ENCODE measurements around the gene KAT2A.

KAT2A gene

DNA sequence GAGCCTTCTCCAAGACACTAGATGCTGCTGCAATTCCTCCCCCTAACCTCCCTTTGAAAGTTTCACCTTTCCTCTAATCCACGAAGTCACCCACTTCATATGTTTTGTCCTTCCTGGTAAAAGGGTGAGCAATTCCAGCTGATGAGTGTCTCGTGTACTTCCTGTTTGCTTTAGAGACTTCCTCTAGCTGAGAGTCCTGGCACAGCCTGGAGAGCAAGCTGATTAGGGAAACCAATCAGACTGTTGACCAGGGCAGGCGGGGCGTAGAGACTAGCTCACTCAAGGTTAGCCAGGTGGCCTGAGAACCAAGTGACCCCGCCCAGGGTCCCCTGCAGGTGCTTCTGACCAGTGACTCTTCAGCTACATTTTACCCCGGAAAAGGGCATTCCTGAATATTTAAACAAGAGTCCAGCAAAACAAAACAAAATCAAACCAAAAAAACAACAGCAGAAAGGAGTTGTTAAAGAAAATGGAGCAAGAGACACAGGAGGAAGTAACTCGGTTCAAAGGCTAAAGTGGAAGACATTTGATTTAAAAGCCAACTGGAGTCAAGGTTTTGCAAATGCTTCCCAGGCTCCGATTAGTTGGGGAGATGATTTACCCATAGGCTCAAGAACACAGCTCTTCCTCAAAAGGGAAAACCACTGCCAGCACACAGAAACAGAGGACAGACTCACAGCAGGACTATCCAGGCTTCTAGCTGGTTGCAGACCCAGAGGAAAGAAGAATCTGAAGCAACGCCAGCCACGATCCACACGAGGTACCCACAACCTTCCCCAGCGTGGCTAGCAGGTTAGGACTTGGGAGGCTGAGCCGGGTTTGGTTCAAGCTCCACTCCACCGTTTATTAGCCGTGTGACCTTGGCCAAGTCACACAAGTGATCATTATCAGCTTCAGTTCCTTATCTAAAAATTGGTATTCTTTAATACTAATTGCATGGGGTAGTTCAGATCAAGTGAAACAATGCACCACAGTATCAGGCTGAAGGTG lies 14.8 kb upstream of the KAT2A start:
- no peak for DNase-seq (ENCODE audit: low read depth)

DNA sequence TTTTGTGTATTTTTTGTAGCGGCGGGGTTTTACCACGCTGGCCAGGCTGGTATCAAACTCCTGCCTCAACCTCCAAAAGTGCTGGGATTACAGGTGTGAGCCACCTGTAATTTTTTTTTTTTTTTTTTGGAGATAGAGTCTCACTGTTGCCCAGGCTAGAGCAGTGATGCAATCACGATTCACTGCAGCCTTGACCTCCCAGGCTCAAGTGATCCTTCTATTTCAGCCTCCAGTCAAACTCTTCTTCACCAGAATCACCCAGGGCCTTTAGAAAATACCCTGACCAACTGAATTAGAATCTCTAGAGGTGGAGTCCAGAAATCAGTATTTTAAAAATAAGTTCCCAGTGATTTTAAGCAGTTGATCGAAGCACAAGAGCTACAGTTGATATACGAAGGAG lies 14.0 kb upstream of the KAT2A start:
- DNase-seq (ENCODE audit: low read depth), result no peak

DNA sequence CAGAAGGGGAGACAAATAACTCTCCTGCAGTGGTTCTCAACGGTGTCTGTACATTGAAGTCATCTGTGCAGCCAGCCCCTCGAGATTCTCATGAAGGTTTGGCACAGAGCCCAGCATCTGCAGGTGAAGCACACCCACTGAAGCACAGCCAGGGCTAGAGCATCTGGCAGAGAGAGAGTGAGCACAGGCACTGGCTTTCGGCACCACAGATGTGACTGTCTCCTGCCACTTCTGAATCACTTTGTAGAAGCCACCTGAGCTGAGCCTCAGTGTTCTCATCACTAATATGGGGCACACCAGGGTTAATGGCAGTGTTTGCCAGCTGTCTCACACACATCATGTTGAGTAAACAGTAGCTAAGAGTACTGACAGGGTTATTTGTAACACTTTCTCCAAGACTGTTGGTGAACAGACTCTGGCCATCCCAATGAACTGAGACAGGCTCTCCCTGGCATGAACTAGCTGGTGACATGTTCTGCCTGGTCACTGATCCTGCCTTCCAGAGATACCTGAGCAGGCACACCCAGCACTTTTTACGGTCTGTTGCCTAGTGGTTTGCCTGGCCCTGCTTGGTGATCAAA lies 12.4 kb upstream of the KAT2A start:
- no peak for DNase-seq (ENCODE audit: low read depth)

DNA sequence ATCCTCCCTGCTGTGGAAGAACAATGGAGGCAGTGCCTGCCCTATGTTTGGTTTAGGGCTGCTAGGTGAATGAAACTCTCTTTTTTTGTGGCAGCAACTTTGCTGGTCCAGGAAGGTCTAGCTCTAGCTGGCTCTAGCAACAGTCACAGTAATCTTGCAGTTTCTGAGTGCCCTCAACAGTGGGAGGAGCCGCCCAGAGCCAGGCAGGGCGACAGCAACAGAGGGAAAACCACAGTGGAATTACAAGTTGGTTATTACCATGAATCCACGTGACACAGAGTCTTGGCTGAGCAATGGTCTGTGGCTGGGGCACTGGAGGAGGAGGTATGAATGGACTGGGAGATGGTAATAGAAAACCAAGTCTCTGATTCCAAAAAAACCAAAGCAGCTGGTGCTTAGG lies 11.8 kb upstream of the KAT2A start:
- no peak for DNase-seq (ENCODE audit: low read depth)

DNA sequence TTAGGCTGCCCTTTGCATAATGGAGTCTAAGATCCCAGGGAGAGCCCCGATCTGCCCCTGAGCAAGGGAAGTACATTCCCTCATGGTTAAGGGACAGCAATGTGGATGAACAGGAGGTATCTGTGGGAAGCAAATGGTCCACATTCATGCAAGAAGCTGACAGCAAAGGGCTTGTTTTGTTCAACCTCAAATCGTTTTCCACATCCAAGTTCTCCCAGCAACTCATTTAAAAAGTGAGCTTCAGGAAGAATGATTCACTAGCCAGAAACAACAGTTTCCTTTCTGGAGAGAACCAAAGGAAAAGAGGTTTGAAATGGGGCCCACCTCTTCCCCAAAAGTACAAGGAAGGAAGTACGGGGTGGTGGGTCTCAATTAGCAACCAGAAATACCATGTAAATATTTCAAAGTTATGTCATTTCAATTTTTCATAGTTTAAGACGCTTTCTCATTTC lies 10.8 kb upstream of the KAT2A start:
- no peak for DNase-seq (ENCODE audit: low read depth)

DNA sequence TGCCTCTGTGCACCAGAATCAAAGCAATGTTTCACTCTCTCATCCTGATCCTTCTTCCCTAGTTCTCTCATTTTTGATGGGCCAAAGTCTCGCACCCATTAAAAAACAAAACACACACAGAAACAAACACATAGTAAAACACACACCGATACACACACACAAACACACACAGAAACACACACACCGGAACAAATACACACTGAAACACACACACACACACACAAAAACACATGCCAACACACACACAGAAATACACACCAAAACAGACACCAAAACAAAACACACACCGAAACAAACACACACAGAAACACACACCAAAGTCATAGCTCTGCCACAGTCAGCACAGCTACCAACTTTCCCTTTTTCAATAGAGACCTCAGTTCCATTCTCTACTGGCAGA lies 10.1 kb upstream of the KAT2A start:
- no peak for DNase-seq (ENCODE audit: low read depth)

DNA sequence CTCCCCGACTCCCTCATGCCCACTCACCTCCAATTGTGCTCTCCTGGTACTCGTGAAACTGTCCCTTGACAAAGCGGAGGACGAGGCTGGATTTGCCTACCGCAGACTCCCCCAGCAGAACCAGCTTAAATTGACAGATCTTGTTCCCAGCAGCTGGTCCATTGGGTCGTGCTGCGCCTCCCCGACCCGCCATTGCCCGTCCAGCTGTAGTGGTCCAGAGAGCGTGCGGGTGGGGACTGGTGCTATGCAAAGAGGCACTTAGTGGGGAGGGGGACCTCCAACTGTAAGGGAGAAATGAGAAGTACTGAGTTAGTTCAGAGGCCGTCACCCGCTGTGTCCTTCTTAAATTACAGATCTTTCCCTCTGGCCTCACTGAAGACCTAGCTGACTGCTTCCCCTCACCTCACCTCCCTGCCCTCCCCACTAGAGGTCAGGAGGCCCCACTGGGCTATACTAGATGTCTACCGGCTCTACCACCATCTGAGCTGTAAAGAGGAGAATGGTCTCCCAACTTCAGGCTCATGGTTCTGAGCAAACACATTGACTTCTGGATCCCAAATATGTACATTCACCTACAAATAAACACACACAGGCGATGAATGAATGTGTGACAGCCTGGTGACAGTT lies 9.3 kb upstream of the KAT2A start:
- no peak for DNase-seq (ENCODE audit: low read depth)

DNA sequence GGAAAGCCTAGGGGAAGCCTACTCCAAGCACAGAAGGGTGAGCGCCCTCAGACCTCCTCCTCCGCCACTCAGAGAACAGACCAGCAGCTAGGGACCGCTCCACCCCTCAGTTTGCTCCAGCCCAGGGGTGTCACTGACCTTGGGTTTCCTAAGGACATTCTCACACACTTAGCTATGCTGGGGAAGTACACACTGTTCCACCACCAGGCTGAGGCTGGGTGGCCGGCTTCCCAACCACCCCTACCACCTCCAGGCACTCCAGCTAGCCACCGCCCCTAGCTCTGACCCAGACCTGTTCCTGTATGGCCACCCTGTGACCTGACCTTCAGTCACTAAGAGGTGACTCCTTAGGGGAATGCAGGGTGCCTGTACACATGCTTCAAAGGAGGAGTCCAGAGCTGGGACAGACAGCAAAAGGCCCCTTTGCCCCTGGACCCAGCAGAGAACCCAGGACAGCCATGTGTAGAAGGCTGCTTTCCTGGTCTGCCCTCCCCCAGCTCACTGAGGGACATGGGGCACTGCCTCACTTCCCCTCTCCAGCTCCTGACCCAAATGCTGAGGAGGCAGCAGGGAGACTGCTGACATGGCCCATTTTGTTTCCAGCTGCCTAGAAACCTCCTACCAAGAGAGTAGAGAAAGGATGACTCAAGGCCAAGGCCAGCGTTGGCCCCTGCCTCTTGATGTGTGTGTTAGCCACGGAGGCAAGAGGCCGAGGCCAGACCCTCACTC lies 8.1 kb upstream of the KAT2A start:
- no peak for DNase-seq (ENCODE audit: low read depth)

DNA sequence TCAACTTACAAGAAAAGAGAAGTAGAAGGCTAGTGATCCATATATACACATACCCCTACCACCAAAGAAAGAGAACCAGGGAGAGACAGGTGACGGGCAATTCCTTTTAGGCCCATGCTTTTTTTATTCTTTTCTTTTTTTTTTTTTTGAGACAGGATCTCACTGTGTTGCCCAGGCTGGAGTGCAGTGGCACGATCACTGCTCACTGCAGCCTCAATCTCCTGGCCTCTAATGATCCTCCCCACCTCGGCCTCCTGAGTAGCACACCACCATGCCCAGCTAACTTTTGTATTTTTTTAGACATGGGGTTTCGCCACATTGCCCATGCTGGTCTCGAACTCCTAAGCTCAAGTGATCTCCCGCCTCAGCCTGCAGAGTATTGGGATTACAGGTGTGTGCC lies 6.2 kb upstream of the KAT2A start:
- DNase-seq (ENCODE audit: low read depth), result no peak

DNA sequence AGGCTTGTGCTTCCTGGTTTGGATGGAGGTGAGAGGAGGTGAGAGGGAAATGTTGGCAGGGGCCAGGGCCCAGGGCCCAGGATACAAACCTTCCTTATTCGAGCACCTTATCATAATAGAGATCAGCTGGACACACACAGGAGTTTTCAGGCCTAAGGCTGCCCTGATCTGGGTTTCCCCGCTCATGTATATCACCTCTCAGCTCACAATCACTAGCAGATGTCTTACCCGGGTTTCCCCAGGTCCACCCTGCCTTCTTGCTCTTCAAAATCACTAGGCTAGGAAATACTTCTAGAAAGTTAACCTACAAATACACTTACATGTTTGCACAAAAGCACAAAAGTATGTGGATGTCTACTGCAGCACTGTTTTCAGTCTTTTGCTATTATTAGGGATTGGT lies 5.7 kb upstream of the KAT2A start:
- no peak for DNase-seq (ENCODE audit: low read depth)

DNA sequence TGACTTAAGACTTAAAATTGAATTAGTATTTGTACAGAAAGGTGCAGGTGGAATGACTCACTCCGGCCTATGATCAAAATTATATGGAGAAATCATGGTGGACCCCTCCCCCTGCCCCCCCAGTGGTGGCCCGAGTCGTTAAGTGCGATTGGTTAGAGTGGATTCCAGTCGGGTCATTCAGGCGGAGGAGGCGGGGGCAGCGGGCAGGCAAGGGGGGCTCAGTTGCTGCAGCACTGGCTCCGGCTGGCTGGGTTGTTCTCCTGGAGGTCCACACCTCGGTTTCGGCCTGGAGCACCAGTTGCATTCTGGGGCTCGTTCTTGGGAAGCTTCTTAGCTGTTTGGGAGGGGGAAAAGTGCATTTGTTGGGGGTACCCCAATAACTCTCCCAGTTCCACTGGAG lies 4.4 kb upstream of the KAT2A start:
- no peak for DNase-seq (ENCODE audit: low read depth)

DNA sequence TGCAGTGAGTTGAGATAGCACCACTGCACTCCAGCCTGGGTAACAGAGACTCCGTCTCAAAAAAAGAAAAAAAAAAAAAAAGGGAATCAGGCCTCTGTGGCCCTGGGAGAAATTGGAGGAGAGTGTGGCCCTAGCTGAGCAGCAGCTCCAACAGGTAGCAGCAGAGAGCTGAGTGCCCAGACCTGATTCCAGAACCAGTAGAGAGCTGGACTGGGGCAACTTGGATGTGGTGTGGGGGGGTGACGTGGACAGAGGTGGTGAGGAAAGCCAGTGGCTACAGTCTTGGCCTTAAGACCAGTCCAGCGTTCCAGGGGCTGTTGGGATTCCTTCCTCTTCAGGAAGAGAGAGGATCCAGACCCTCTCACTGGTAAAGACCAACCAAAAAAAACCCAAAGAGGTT lies 3.1 kb upstream of the KAT2A start:
- DNase-seq (ENCODE audit: low read depth), result no peak

DNA sequence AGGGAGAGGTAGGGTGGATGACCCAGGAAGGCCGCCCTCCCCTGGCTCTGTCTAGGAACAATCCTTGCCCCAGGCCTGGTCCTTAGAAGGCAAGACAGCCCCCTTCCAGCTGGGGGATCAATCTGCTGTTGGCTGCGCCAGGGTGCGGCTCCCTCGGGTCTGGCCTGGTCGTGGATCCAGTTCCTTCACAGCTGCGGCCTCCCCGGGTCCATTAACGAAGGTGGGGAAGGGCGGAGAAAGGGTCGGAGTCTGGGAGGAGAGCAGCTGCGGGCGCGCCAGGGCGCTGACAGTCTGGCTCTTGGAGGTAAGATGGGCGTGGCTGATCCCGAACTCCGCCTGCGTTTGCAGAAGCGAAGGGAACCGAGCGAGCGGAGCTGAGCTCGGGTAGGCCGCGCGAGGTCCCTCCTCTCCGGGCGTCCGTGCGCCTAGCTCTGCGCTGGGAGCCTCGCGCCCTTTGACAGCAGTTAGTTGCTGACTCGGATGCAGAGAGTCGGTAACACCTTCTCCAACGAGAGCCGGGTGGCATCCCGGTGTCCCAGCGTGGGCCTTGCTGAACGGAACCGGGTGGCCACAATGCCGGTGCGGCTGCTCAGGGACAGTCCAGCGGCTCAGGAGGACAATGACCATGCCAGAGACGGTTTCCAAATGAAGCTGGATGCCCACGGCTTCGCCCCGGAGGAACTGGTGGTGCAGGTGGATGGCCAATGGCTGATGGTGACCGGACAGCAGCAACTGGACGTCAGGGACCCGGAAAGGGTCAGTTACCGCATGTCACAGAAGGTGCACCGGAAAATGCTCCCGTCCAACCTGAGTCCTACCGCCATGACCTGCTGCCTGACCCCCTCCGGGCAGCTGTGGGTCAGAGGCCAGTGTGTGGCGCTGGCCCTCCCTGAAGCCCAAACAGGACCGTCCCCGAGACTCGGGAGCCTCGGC lies 1.5 kb upstream of the KAT2A start, which contains the start of gene HSPB9:
HSPB9 (plus strand) TSS at position 434 of the 933 bp plus-strand sequence; CDS start at position 481, 47 bp downstream.
- no peak for DNase-seq (ENCODE audit: low read depth)

DNA sequence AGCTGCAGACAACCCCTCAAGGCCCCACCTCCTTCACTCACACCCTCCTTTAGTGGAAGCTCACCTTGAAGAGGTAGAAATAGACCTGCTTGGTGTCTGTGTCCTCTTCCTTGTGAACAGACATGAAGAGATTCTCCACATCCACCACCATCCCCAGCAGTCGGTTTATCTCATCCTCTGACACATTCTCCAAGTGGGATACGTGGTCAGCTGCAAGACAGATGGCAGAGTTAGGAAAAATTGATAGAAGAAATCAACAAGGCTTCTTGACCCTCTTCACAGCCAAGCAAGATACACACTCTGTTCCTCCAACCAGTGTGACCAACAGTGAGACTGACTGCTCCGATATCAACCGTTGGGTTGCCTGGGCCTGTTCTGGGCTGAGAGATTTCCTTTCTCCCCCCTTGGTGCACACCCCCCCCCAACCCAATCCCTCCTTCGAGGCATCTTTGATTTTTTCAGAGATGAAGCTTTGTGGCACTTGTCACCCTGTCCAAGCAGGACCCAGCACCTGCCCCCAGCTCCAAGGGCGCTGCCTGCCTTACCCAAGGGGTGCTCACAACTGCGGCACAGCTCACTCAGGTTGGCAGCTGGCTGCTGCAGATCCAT lies 902 bp downstream of the KAT2A start:
- no peak for DNase-seq (ENCODE audit: low read depth)

DNA sequence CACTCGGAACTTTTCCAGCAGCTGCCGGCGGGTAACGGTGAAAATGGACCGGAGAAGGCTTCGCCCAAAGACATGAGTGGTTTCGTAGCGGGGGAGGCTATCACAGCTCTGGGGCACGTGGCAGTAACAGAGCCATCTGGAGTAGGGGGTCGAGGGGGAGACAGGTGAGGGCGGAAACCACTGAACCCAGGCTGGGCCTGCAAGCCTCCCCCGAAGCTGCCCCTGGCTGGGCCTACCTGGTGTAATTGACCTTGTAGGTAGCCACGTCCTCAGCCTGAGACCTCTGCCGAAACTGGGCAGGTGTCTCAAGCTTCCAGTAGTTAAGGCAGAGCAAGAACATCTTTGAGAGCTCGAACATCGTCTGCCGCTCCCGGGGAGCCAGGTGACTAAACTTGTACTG lies 1.9 kb downstream of the KAT2A start:
- DNase-seq (ENCODE audit: low read depth), result no peak

DNA sequence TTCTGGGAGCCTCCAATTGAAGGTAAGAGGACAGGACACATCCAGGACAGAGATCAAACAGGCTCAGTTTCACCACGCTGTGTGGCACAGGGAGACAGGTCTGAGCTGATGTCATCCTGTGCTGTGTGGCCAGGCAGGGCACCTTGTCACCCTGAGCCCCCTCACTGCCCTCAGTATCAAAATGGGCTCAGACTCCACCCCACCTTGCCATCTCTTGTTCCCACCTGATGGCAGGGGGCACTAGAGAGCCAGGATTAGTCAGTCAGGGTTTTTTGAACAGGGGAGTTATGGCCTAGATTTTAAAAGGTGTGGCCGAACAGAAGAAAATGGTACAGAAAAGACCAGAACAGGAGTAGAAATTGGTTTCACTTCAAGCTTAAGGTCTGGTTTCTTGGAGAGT lies 2.6 kb downstream of the KAT2A start:
- peak; percentile 19 for DNase-seq (ENCODE audit: low read depth)

DNA sequence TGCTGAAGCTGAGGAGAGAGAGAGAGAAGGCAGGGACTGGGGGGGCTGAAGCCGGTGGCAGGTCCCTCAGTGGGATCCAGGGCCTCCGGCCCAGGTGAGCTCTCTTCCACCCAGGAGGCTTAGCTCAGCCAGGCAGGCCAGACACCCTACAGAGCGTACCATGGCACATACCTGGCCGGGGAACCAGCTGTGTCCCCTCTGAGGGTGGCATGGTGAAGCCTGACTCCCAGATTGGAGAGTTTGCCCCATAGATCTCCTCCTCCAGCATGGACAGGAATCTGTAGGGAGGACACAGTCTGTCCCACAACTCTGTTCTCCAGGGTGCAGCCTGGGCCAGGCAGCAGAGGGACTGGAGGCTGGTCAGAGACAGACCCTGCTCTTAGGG lies 3.0 kb downstream of the KAT2A start:
- DNase-seq (ENCODE audit: low read depth), result no peak

DNA sequence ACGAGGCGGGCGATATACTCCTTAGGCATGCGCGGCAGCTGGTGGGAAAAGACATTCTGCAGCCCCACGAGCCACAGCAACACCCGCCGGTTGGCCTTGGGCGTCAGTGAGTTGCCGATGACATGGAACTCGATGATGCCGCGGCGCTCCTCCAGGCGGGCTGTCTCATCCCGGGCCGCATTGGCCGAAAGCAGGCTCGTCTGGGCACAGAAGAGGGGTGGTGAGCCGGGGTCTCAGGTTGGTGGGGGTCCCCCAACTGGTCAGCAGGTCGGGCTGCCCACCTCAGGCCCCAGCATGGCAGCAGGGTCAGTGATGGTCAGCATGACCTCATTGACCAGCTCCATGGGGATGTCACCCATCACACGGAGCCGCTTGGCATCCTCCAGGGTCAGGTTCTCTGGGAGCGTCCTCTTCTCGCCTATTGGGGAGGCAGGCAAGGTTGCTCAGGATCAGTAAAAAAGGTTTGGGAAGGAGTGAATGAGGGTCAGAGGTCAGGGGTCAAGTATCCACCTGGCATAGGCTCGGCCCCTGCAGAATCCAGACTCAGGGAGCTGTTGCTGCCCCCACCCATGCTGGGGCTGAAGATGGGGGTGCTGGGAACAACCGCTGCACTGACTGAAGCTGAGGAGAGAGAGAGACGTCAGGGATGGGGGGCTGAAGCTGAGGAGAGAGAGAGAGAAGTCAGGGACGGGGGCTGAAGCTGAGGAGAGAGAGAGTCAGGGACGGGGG lies 3.6 kb downstream of the KAT2A start:
- no peak for DNase-seq (ENCODE audit: low read depth)

DNA sequence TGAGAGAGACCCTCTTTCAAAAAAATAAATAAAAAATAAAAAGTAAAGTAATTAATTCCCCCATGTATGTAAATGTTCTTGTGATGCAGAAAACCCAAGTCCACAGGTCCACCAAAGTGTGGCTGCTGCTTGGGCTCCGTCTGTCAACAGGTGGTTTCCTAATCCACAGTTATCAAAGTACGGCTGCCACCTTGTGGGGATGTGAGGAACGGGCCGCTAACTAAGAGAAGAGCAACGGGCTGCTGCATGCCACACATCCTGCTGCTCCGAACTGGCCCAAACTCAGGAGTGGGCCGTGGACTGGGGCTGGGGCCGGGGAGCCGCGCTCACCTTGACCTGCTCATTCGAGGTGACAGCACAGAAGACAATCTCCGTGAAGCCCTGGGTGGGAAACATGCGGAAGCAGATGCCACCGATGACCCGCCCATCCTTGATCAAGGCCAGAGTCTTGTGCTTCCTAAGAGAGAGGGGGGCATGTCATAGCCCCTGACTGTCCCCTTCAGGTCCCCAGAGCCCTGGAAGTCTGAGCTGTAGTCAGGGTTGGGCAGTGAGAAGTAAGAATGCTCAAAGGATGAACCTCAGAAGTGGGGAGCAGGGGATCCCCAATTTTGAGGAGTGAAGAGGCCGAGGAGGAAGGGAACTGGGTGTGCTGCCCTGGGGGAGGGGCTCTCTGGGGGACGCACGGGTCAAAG lies 4.3 kb downstream of the KAT2A start:
- peak; percentile 80 for DNase-seq (ENCODE audit: low read depth)

All from activated gamma-delta T cell treated with anti-CD3 and anti-CD28 coated beads, Interleukin-2, amount 50 U/mL, for 16 hours (primary cell).